NCI-H524 treated with DMSO at 0.1 percent for 48 hours (cell line): ENCODE results near the gene OR4S2.

ENCODE experiments used
- DNase-seq: peaks from one replicate; lab custom pipeline; 2025; lab: John Stamatoyannopoulos, UW

The OR4S2 gene

GRCh38 chr11:55648027-55648426, at the start of gene OR4S2:
TSS of gene OR4S2 (plus strand) at chr11:55648327. CDS start at chr11:55650904, 2,577 bp downstream.
- no peak for DNase-seq

- DNase-seq, result no peak
Measured at GRCh38 chr11:55607545-55607944, 40.6 kb upstream of the OR4S2 start, which contains the start of gene OR4C11. TSS of gene OR4C11 (minus strand) at chr11:55607645. CDS start at chr11:55604373, 3,272 bp downstream.

- DNase-seq, result no peak
Measured at GRCh38 chr11:55624531-55624930, 23.6 kb upstream of the OR4S2 start.

GRCh38 chr11:55634813-55635212, 13.3 kb upstream of the OR4S2 start, which contains the start of gene OR4P4:
TSS of gene OR4P4 (plus strand) at chr11:55635113.
- no peak for DNase-seq

- DNase-seq, result no peak
Measured at GRCh38 chr11:55652560-55652959, 4.4 kb downstream of the OR4S2 start.

GRCh38 chr11:55655096-55655495, 7.0 kb downstream of the OR4S2 start:
- no peak for DNase-seq

- DNase-seq, result no peak
Measured at GRCh38 chr11:55658031-55658573, 10.0 kb downstream of the OR4S2 start.

GRCh38 chr11:55658608-55659007, 10.5 kb downstream of the OR4S2 start:
- DNase-seq, result no peak

GRCh38 chr11:55661901-55662300, 13.8 kb downstream of the OR4S2 start, which contains the start of gene OR4C6:
TSS of gene OR4C6 (plus strand) at chr11:55662201. CDS start at chr11:55665167, 2,966 bp downstream.
- no peak for DNase-seq

GRCh38 chr11:55669376-55669775, 21.2 kb downstream of the OR4S2 start:
- DNase-seq, result no peak

GRCh38 chr11:55673860-55674259, 25.7 kb downstream of the OR4S2 start:
- DNase-seq, result no peak

- no peak for DNase-seq
Measured at GRCh38 chr11:55697817-55698216, 49.7 kb downstream of the OR4S2 start.

- DNase-seq, result no peak
Measured at GRCh38 chr11:55701429-55701828, 53.3 kb downstream of the OR4S2 start.
